GM18505 (cell line): ENCODE data around the gene MTSS2.

Experiments used
- ATAC-seq: cut with Tn5 transposase; IDR thresholded peaks from one replicate; pipeline ENCODE4 v1.9.1; 2021; ENCODE audit not compliant: unreplicated experiment
- POLR2A ChIP-seq: IDR thresholded peaks from 4 replicates; pipeline ENCODE4 v1.6.1; 2011; ENCODE audit warnings: borderline replicate concordance; ENCODE audit not compliant: insufficient read depth, insufficient read length; ENCODE audit errors: extremely low read depth

MTSS2 gene

DNA sequence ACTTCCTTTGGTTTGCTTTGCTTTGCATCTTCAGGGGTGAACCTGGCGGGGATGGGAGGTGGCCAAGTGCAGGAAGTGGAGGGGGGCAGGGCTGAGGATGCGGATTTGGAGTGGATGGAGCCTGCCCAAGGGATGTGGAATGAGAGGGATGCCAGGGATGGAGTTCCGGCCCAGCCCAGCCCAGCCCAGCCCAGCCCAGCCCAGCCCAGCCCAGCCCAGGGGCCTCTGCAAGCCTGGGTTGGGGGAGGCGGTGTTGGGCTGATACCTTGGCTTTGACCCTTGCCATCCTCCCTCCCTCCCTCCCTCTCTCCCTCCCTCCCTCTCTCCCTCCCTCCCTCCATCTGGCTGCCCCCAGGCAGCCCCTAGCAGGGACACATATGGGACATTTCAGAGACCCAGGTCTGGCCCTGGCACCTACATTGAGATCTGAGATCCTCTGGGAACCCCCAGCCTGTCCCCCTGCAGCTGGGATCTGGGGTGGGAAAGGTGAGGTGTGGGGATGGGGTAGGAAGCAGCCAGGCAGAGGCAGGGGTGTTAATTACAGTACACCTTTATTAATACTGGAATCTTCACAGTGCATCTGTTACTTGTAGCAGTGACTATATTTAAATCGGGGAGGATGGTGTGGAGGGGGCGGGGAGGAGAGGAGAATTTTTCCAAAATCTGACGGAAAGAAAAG is 25.0 kb downstream of the MTSS2 start:
- no peak for TF ChIP-seq POLR2A
- ATAC-seq: no peak

DNA sequence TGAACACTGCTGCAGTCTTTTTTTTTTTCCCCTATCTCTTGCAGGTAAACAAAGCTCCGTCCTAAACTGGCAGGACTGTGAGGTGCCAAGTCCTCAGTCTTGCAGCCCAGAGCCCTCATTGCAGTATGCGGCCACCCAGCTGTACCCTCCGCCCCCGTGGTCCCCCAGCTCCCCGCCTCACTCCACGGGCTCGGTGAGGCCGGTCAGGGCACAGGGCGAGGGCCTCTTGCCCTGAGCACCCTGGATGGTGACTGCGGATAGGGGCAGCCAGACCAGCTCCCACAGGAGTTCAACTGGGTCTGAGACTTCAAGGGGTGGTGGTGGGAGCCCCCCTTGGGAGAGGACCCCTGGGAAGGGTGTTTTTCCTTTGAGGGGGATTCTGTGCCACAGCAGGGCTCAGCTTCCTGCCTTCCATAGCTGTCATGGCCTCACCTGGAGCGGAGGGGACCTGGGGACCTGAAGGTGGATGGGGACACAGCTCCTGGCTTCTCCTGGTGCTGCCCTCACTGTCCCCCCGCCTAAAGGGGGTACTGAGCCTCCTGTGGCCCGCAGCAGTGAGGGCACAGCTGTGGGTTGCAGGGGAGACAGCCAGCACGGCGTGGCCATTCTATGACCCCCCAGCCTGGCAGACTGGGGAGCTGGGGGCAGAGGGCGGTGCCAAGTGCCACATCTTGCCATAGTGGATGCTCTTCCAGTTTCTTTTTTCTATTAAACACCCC is 25.7 kb downstream of the MTSS2 start:
- TF ChIP-seq POLR2A: no peak
- ATAC-seq: no peak

DNA sequence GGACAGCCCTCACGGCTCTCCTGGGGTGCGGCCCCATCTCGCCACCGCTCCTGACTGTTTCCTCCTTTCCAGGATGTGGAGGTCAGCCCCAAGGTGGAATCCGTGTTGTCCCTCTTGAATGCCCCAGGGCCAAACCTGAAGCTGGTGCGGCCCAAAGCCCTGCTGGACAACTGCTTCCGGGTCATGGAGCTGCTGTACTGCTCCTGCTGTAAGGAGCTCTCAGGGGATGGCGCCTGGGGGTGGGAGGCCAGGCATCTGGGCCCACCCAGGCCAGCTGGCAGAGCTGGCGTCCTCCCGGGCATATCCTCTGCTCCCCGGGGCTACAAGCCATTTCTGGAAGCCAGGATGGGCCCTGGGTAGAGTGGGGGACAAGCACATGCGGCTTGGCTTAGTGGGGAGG is 26.3 kb downstream of the MTSS2 start:
- no peak for ATAC-seq
- no peak for TF ChIP-seq POLR2A

- TF ChIP-seq POLR2A: no peak
- ATAC-seq: no peak
Observed at GRCh38 chr16:70658921-70659320, 26.9 kb downstream of the MTSS2 start.

DNA sequence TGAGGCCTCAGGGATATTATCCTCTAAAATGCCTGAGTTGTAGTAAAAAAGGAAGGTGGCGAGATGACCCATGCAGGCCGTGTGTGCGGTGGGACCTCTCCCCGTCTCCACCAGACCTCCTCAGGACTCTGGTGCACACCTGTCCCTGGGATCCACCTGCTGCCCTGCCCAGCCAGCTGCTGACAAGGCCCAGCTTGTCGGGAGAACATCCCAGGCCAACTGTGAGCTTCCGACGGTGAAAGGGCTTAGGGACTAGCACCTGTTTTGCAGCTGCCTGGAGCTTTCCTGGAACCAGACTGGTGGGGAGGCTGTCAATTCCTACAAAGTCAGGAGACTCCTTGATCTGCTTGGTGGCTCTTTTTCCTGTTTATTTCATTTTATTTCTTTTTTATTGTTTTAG is 27.9 kb downstream of the MTSS2 start:
- TF ChIP-seq POLR2A: no peak
- no peak for ATAC-seq

- ATAC-seq: no peak
- no peak for TF ChIP-seq POLR2A
Observed at GRCh38 chr16:70656712-70657263, 29.1 kb downstream of the MTSS2 start.

DNA sequence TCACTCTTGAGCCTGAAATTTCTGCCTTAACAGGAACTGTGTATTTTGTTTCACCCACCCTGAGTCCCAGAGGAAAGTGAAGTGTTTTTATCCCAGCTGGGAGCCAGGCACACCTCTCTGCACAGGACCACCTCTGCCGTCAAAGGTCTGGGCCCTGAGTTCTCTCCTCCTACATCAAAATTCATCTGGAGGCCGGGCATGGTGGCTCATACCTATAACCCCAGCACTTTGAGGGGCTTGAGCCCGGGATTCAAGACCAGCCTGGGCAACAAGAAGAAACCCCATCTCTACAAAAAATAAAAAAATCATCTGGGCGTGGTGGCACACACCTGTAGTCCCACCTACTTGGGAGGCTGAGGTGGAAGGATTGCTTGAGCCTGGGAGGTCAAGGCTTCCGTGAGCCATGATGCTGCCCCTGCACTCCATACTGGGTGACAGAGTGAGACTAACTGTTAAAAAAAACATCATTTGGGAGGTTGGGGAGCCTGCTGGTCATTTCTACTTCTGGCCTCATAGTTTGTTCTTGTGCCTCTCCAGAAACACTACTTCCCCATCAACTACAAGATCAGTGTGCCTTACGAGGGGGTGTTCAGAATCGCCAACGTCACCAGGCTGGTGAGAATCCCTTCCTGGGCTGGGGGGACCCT is 29.7 kb downstream of the MTSS2 start:
- no peak for TF ChIP-seq POLR2A
- ATAC-seq: no peak

GRCh38 chr16:70653809-70654771 is 31.8 kb downstream of the MTSS2 start:
- ATAC-seq: no peak
- TF ChIP-seq POLR2A: no peak

DNA sequence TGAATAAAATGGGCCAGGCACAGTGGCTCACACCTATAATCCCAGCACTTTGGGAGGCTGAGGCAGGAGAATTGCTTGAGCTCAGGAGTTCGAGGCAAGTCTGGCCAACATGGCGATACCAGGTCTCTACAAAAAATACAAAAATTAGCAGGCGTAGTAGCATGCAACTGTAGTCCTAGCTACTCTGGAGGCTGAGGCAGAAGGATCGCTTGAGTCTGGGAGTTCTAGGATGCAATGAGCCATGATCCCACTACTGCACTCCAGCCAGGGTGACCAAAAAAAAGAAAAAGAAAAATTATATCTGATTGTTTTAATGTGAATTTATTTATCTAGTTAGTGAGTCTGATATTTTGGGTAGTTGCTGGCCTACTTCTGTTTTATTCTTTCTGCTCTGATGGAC is 32.4 kb downstream of the MTSS2 start:
- no peak for TF ChIP-seq POLR2A
- ATAC-seq: no peak

- no peak for TF ChIP-seq POLR2A
- ATAC-seq: no peak
Observed at GRCh38 chr16:70652322-70652721, 33.5 kb downstream of the MTSS2 start.

GRCh38 chr16:70651524-70651923 is 34.3 kb downstream of the MTSS2 start:
- TF ChIP-seq POLR2A: no peak
- ATAC-seq: no peak

- ATAC-seq: no peak
- TF ChIP-seq POLR2A: no peak
Observed at GRCh38 chr16:70650216-70650615, 35.6 kb downstream of the MTSS2 start.

DNA sequence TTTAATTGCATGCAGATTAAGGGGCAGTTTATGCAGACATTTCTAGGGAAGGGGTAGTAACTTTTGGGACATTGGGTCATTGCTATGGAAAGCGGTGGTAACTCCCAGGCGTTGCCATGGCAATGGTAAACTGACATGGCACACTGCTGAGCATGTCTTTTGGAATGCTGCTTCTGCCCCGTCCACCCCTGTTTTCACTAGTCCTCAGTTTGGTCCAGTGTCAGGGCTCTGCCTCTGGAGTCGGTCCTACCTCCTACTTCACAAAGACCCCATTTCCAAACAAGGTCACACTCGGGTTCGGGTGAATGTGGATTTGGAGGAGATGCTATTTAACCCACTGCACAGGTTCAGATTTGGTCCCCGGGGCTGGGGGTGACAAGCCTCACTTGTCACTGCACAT is 36.6 kb downstream of the MTSS2 start:
- ATAC-seq: no peak
- TF ChIP-seq POLR2A: no peak
